Activated CD4-positive, alpha-beta memory T cell treated with anti-CD3 and anti-CD28 coated beads for 36 hours (primary cell): ENCODE data around the gene CIZ1. TPM values are rescaled to one million over a fixed set of nuclear protein-coding genes. Genes with fewer than 3 reads are reported as not detected.

Source experiments
- CTCF ChIA-PET: fragments of 350-600 bp; sonication (Branson Sonifier 250); formaldehyde crosslinking; loops from one replicate; lab custom pipeline; 2021; ENCODE audit warnings: antibody characterized with exemption, inconsistent platforms; lab: Charles Lee
- POLR2A ChIA-PET: fragments of 350-600 bp; sonication (Branson Sonifier 250); formaldehyde crosslinking; loops from one replicate; lab custom pipeline; 2021; ENCODE audit warnings: antibody characterized with exemption; lab: Charles Lee
- DNase-seq: peaks from one replicate; pipeline ENCODE4 v3.0.0-alpha.2; 2020
- H3K27ac Mint-ChIP-seq: one replicate; pipeline ENCODE4 v1.8.0; 2021; ENCODE audit warnings: mixed read lengths
- H3K27me3 Mint-ChIP-seq: one replicate; pipeline ENCODE4 v1.8.0; 2021; ENCODE audit warnings: mixed read lengths
- H3K36me3 Mint-ChIP-seq: one replicate; pipeline ENCODE4 v1.8.0; 2021; ENCODE audit warnings: mixed read lengths
- H3K4me1 Mint-ChIP-seq: one replicate; pipeline ENCODE4 v1.8.0; 2021; ENCODE audit warnings: low read depth, mixed read lengths
- H3K4me3 Mint-ChIP-seq: one replicate; pipeline ENCODE4 v1.8.0; 2021; ENCODE audit warnings: mild to moderate bottlenecking, mixed read lengths
- H3K9me3 Mint-ChIP-seq: one replicate; pipeline ENCODE4 v1.8.0; 2021; ENCODE audit warnings: mixed read lengths
- intact Hi-C: fragments of 100-400 bp; cut with micrococcal nuclease; formaldehyde crosslinking; loops from one replicate; pipeline ENCODE4 v1.15.1; 2023
- total RNA-seq, 2 experiments: library from RNA; stranded (reverse); gene quantifications; one replicate each; pipeline ENCODE4 v1.2.3, GENCODE V29; 2021

Gene CIZ1
- total RNA-seq, 2 experiments from 2014 or later: 95.4 to 105 TPM

GRCh38 chr9:128222026-128222425, 30.7 kb upstream of the CIZ1 start:
- ChIA-PET CTCF (interaction anchor here (0.6 kb wide), 1 partner anchor 36 kb away, joined by 3 read pairs; no protein-coding TSS in a partner anchor), POLR2A (no interaction called here)
- intact Hi-C loops: no loop called here
- Mint-ChIP-seq H3K27ac (no peak overlapping the region), H3K27me3 (no peaks in the 10 kb centered on the region), H3K36me3 (no peaks in the 10 kb centered on the region), H3K9me3 (no peaks in the 10 kb centered on the region), H3K4me3 (no peak overlapping the region), H3K4me1 (peaks cover 11% of the 10 kb centered on the region)
- no peak for DNase-seq

GRCh38 chr9:128219831-128220230, 28.5 kb upstream of the CIZ1 start:
- POLR2A ChIA-PET: no interaction called here
- H3K4me1 Mint-ChIP-seq: peaks cover 11% of the 10 kb centered on the region

DNA sequence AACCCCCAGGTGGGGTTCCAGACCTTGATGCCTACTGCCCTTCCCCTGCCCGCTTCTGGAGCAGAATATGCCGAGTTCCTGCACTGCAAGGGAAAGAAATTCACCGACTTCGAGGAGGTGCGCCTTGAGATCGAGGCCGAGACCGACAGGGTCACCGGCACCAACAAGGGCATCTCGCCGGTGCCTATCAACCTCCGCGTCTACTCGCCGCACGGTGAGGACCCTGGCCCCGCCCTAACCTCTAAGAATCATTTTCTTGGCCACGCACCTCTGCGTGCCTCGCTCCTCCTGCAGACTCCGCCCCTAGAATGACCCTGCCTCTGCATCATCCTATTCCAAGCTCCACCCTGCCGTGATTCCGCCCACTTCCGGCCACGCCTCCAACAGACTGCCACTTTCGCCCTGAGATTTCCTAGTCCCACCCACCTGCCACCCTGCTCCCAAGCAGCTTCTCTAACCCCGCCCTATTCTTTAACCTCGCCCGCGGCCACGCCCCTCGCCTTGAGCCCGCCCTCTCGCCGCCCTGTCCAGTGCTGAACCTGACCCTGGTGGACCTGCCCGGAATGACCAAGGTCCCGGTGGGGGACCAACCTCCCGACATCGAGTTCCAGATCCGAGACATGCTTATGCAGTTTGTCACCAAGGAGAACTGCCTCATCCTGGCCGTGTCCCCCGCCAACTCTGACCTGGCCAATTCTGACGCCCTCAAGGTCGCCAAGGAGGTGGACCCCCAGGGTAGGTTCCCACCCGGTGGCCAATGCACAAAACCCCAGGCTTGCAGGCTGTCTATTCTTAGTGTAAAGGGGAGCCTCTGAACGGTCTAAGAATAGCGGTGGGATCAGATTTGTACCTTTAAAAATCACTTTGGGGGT, 27.4 kb upstream of the CIZ1 start:
- intact Hi-C loops: loop anchor here (1.0 to 2.0 kb wide), 3 partner anchors 26 to 58 kb away; partner anchors contain the start of genes GOLGA2 and SWI5
- Mint-ChIP-seq H3K36me3 (no peaks in the 10 kb centered on the region), H3K27ac (no peak overlapping the region), H3K4me1 (peaks cover 11% of the 10 kb centered on the region), H3K27me3 (peaks cover 3% of the 10 kb centered on the region), H3K4me3 (peak overlapping the region; percentile 70), H3K9me3 (no peaks in the 10 kb centered on the region)
- ChIA-PET CTCF (interaction anchor here (0.6 to 1.4 kb wide), 3 partner anchors 18 to 32 kb away, joined by 3 to 7 read pairs (median 4); no protein-coding TSS in a partner anchor), POLR2A (interaction anchor here (0.7 kb wide), 1 partner anchor 32 kb away, joined by 3 read pairs; no protein-coding TSS in a partner anchor)
- peak; percentile 99 for DNase-seq

More at GRCh38 chr9:128219831-128220230, 28.5 kb upstream of the CIZ1 start:
- intact Hi-C loops: loop anchor here (2.0 kb wide), 1 partner anchor 27 kb away; no protein-coding TSS in a partner anchor
- no peaks in the 10 kb centered on the region for H3K36me3 Mint-ChIP-seq
- no peak for DNase-seq
- H3K9me3 Mint-ChIP-seq: no peaks in the 10 kb centered on the region
- no peak overlapping the region for H3K27ac Mint-ChIP-seq
- CTCF ChIA-PET: no interaction called here
- no peak overlapping the region for H3K4me3 Mint-ChIP-seq
- no peaks in the 10 kb centered on the region for H3K27me3 Mint-ChIP-seq

DNA sequence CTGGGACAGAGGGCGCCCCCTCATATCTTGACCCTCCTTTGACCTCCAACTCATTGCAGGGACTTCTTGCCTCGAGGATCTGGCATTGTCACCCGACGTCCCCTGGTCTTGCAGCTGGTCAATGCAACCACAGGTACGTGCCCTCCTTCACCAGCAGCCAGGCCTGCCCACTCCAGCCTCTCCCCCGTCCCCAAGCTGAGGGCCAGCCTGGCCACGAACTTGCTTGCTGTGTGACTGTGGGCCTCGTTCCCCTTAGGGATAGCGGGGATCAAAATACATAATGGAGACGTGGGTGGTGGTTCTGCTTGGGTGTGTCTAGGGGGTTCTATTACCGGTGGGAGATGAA, 26.8 kb upstream of the CIZ1 start:
- Mint-ChIP-seq H3K4me3 (peak overlapping the region; percentile 70), H3K9me3 (no peaks in the 10 kb centered on the region), H3K27me3 (peaks cover 3% of the 10 kb centered on the region), H3K27ac (no peak overlapping the region), H3K4me1 (peaks cover 11% of the 10 kb centered on the region), H3K36me3 (no peaks in the 10 kb centered on the region)
- POLR2A ChIA-PET: no interaction called here
- CTCF ChIA-PET: interaction anchor here (0.6 to 1.4 kb wide), 4 partner anchors 18 to 59 kb away, joined by 3 to 7 read pairs (median 4); no protein-coding TSS in a partner anchor
- intact Hi-C loops: loop anchor here (1.0 to 2.0 kb wide), 3 partner anchors 25 to 58 kb away; partner anchors contain the start of genes GOLGA2 and SWI5
- no peak for DNase-seq

DNA sequence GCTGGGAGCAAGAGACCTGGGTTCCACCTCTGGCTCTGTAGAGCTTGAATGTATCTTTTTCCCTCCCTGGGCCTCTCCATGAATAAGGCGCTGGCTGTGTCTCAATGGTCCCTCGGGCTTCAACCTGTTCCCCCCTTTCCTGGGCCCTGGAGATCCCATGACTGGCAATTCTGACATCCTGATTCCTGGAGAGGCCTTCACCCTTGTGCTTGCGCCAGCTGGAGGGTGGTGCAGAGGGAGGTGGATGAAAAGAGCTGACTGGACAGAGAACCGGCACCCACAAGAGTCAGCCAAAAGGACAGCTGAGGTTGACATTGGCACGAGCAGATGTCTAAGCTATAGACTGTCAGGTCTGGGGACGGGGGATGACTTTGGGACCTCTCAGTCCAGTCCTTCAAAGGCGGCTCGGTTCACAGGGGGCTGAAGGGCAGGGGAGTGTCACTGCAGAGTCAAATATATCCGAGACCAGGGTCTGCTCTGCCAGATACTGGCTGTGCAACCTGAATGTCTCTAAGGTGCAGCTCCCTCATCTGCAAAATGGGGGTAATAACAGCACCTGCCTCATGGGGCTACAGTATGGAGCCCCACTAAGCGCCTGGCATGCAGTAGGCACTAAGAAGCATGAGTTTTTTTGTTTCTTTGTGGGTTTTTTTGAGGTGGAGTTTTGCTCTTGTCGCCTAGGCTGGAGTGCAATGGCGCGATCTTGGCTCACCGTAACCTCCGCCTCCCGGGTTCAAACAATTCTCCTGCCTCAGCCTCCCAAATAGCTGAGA, 25.6 kb upstream of the CIZ1 start:
- H3K4me3 Mint-ChIP-seq: no peak overlapping the region
- no peaks in the 10 kb centered on the region for H3K36me3 Mint-ChIP-seq
- no peak overlapping the region for H3K27ac Mint-ChIP-seq
- no peak for DNase-seq
- peaks cover 7% of the 10 kb centered on the region for H3K27me3 Mint-ChIP-seq
- intact Hi-C loops: no loop called here
- no peaks in the 10 kb centered on the region for H3K9me3 Mint-ChIP-seq
- peaks cover 11% of the 10 kb centered on the region for H3K4me1 Mint-ChIP-seq
- CTCF ChIA-PET: interaction anchor here (0.6 to 0.9 kb wide), 3 partner anchors 26 to 238 kb away, joined by 3 to 4 read pairs (median 3); no protein-coding TSS in a partner anchor
- POLR2A ChIA-PET: no interaction called here

- Mint-ChIP-seq H3K4me1 (peaks cover 11% of the 10 kb centered on the region), H3K4me3 (no peak overlapping the region), H3K36me3 (no peaks in the 10 kb centered on the region), H3K9me3 (no peaks in the 10 kb centered on the region), H3K27me3 (peaks cover 7% of the 10 kb centered on the region), H3K27ac (no peak overlapping the region)
- CTCF ChIA-PET: no interaction called here
- intact Hi-C loops: no loop called here
- DNase-seq: no peak
- POLR2A ChIA-PET: no interaction called here
These were observed 24.4 kb upstream of the CIZ1 start for GRCh38 chr9:128215491-128216409.

DNA sequence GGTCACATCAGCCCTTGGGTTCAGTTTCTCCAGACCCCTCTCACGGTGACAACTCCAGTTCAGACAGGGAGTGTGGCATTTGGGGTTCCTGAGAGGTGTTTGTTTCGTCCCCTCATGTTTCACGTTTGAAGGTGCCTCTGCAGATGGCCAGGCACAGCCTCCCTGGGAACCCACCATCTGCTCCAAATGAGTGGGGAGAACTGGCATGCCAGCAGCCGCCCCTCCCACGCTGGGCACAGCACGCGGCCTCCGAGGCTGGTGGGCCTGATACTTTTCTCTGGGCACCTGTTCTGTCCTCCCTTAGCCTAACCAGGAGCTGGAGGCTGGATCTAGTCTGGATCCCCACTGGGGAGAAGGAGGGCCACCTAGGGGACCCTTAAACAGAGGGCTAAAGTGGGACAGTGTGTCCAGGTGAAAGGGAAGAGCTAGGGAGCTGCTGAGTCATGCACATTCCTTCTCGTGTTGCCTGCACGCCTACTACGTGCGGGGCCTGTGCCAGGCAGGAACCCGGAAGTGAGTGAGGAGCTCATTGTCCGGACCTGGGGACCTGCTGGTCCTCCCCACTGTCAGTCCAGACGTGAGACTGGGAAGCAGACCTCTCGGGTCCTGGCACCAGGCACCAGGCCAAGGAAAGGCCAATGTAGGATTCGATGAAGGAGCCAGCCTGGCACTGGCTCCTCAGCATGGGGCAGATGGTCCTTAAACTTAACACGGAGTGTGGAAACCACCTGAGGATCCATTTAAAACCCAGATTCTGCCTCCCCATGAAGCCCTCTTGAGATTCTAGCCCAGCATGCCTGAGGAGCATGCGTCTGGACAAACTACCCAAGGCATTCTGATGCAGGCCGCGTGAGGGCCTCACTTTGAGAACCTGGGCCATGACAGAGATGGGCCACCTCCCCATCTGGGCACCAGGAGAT, 23.5 kb upstream of the CIZ1 start:
- Mint-ChIP-seq H3K4me1 (peaks cover 11% of the 10 kb centered on the region), H3K27me3 (peaks cover 7% of the 10 kb centered on the region), H3K27ac (no peak overlapping the region), H3K4me3 (no peak overlapping the region), H3K36me3 (no peaks in the 10 kb centered on the region), H3K9me3 (no peaks in the 10 kb centered on the region)
- no peak for DNase-seq
- ChIA-PET POLR2A (no interaction called here), CTCF (interaction anchor here (1.2 kb wide), 1 partner anchor 206 kb away, joined by 3 read pairs; the partner anchor contains the start of gene CERCAM)
- intact Hi-C loops: no loop called here

GRCh38 chr9:128213746-128214497, 22.6 kb upstream of the CIZ1 start:
- H3K9me3 Mint-ChIP-seq: no peaks in the 10 kb centered on the region
- ChIA-PET CTCF (interaction anchor here (1.2 kb wide), 1 partner anchor 207 kb away, joined by 3 read pairs; the partner anchor contains the start of gene CERCAM), POLR2A (no interaction called here)
- peaks cover 11% of the 10 kb centered on the region for H3K4me1 Mint-ChIP-seq
- no peak overlapping the region for H3K4me3 Mint-ChIP-seq
- no peak overlapping the region for H3K27ac Mint-ChIP-seq
- peaks cover 7% of the 10 kb centered on the region for H3K27me3 Mint-ChIP-seq
- no peaks in the 10 kb centered on the region for H3K36me3 Mint-ChIP-seq
- intact Hi-C loops: no loop called here
- no peak for DNase-seq

GRCh38 chr9:128211981-128212281, 20.6 kb upstream of the CIZ1 start:
- intact Hi-C loops: no loop called here
- POLR2A ChIA-PET: no interaction called here
- CTCF ChIA-PET: interaction anchor here (1.5 kb wide), 1 partner anchor 8 kb away, joined by 4 read pairs; the partner anchor contains the start of gene DNM1
- Mint-ChIP-seq H3K27ac (no peak overlapping the region), H3K9me3 (no peaks in the 10 kb centered on the region), H3K36me3 (no peaks in the 10 kb centered on the region), H3K4me3 (no peak overlapping the region), H3K4me1 (no peaks in the 10 kb centered on the region), H3K27me3 (peaks cover 7% of the 10 kb centered on the region)
- DNase-seq: no peak
